Mesodermal cell (in vitro differentiated cells): ENCODE results near the gene HSF4.

Source experiments
- H3K27ac ChIP-seq: 2 replicates; pipeline ENCODE4 v1.7.0; 2013; ENCODE audit warnings: mild to moderate bottlenecking, low read depth, low read length, moderate library complexity; ENCODE audit not compliant: severe bottlenecking
- H3K36me3 ChIP-seq: 2 replicates; pipeline ENCODE4 v1.7.1; 2013; ENCODE audit warnings: mild to moderate bottlenecking, low read length, moderate library complexity; ENCODE audit not compliant: control insufficient read depth, insufficient read depth
- H3K4me1 ChIP-seq: one replicate; pipeline ENCODE4 v1.7.1; 2013; ENCODE audit warnings: mild to moderate bottlenecking, low read length; ENCODE audit not compliant: insufficient read depth, control insufficient read depth, poor library complexity, severe bottlenecking
- H3K4me3 ChIP-seq: 2 replicates; pipeline ENCODE4 v1.7.0; 2013; ENCODE audit warnings: low read length, control low read depth, mild to moderate bottlenecking; ENCODE audit not compliant: insufficient read depth, poor library complexity, severe bottlenecking; ENCODE audit errors: extremely low read depth
- H3K9me3 ChIP-seq: 2 replicates; pipeline ENCODE4 v1.7.1; 2013; ENCODE audit warnings: mild to moderate bottlenecking, low read length, moderate library complexity; ENCODE audit not compliant: control insufficient read depth
- WGBS, 2 experiments: methylation state at CpG; one replicate each; pipeline ENCODE4 v1.1.5; 2013; ENCODE audit warnings: missing lambda C conversion rate in 2 of 2; ENCODE audit not compliant: insufficient coverage in 2 of 2; 5-methylcytosine and 5-hydroxymethylcytosine counted together

Gene HSF4

DNA sequence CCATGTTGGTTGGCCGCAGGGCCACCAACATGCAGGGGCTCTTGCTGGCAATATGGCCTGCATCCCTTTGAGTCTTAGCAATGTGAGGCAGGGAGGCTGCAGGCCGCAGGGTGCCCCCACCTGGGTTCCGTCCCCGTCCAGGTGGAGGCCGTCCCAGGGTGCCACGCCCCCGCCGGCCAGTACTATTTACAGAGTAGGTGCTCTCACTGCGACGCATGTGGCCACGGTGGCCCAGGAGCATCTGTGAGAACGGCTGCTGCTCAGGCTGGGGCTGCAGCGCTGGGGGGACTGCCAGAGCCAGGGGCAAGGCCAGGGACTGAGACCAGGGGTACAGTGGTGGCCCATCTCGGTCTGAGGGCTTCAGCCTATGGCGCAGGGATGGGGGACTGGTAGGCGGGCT lies 15.6 kb downstream of the HSF4 start:
- no peaks in the 10 kb centered on the region for H3K9me3 ChIP-seq
- peaks cover 3% of the 10 kb centered on the region for H3K4me1 ChIP-seq
- H3K27ac ChIP-seq: no peak overlapping the region
- WGBS, 2 experiments: 93 to 97% methylated on average over 15 of the region's 16 CpGs
- no peak overlapping the region for H3K4me3 ChIP-seq
- H3K36me3 ChIP-seq: peaks cover 28% of the 10 kb centered on the region

DNA sequence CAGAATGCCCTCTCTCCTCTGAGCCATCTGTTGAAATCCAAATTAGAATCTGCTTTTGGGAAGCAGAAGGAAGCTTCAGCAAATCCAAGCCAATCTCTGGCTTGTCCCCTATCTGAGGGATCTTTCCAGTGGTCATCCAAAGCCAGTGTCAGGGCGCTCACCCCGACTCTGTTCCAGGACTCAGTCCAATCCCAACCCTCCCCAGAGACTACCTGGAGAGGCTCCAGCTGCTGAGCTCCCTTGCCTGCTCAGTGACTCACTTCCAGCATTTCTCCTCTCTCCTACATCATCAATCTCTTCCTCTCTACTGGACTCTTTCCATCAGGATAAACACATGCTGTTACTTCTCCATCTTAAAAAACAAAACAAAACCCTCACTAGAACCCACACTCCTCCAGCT lies 16.8 kb downstream of the HSF4 start:
- H3K4me3 ChIP-seq: no peak overlapping the region
- 89 to 94% methylated on average over 2 of the region's 2 CpGs for WGBS, 2 experiments
- peaks cover 20% of the 10 kb centered on the region for H3K36me3 ChIP-seq

GRCh38 chr16:67182288-67182687 lies 17.7 kb downstream of the HSF4 start:
- H3K36me3 ChIP-seq: peaks cover 19% of the 10 kb centered on the region
- peaks cover 21% of the 10 kb centered on the region for H3K4me1 ChIP-seq
- no peaks in the 10 kb centered on the region for H3K9me3 ChIP-seq
- H3K4me3 ChIP-seq: peak overlapping the region; percentile 61
- no peak overlapping the region for H3K27ac ChIP-seq
- WGBS, 2 experiments: 86 to 93% methylated on average over 2 of the region's 2 CpGs

More for the DNA sequence above, 16.8 kb downstream of the HSF4 start:
- Histone ChIP-seq H3K27ac (no peak overlapping the region), H3K9me3 (no peaks in the 10 kb centered on the region), H3K4me1 (peaks cover 12% of the 10 kb centered on the region)

GRCh38 chr16:67183284-67183626 lies 18.7 kb downstream of the HSF4 start:
- Histone ChIP-seq H3K9me3 (no peaks in the 10 kb centered on the region), H3K4me3 (peak overlapping the region; percentile 61), H3K4me1 (peaks cover 25% of the 10 kb centered on the region), H3K27ac (peak overlapping the region; percentile 98), H3K36me3 (peaks cover 19% of the 10 kb centered on the region)
- 11 to 18% methylated on average over 8 to 9 of the region's 11 CpGs for WGBS, 2 experiments

GRCh38 chr16:67183627-67184452 lies 19.3 kb downstream of the HSF4 start, which contains the start of gene MATCAP1:
Gene MATCAP1 (minus strand): TSS chr16:67183963. CDS start chr16:67180610, 3,353 bp downstream.
- Histone ChIP-seq H3K36me3 (peaks cover 19% of the 10 kb centered on the region), H3K4me1 (peaks cover 25% of the 10 kb centered on the region), H3K9me3 (no peaks in the 10 kb centered on the region), H3K4me3 (peak within 1 kb of the TSS; percentile 61), H3K27ac (peak within 1 kb of the TSS; percentile 98)
- WGBS, 2 experiments: 0 to 1% methylated on average over 52 to 71 of the region's 77 CpGs

- Histone ChIP-seq H3K27ac (no peak overlapping the region), H3K4me3 (peak overlapping the region; percentile 61), H3K4me1 (peaks cover 25% of the 10 kb centered on the region), H3K36me3 (peaks cover 16% of the 10 kb centered on the region), H3K9me3 (no peaks in the 10 kb centered on the region)
- 14 to 15% methylated on average over 51 to 59 of the region's 59 CpGs for WGBS, 2 experiments
Observed at GRCh38 chr16:67184453-67184994, 20.0 kb downstream of the HSF4 start.

- 22 to 24% methylated on average over 43 of the region's 43 CpGs for WGBS, 2 experiments
- peak overlapping the region; percentile 61 for H3K4me3 ChIP-seq
- peaks cover 25% of the 10 kb centered on the region for H3K4me1 ChIP-seq
- no peak overlapping the region for H3K27ac ChIP-seq
- H3K9me3 ChIP-seq: no peaks in the 10 kb centered on the region
- H3K36me3 ChIP-seq: peaks cover 10% of the 10 kb centered on the region
Observed at GRCh38 chr16:67184995-67185650, 20.6 kb downstream of the HSF4 start.

DNA sequence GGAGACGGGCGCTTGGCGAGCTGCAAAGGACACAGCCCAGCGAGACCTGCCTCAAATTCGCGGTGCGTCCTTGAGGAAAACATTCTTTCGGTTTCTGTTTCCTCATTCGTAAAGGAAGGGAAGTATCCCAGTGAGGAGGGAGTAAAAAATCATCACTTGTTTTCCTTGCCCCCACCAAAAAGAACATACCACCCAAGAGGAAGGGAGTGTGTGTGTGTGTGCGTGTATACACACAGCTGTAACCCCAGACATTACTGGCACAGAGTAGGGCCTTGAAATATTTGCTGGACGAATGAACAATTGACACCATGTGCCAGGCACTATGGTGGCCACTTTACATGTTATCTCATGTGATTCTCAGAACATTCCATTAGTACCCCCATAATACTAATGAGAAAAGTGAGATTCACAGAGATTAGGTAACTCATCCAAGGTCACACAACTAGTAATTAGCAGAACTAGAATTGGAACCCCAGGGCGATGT lies 21.1 kb downstream of the HSF4 start:
- H3K4me1 ChIP-seq: peaks cover 30% of the 10 kb centered on the region
- peaks cover 4% of the 10 kb centered on the region for H3K36me3 ChIP-seq
- H3K9me3 ChIP-seq: no peaks in the 10 kb centered on the region
- no peak overlapping the region for H3K4me3 ChIP-seq
- 19 to 20% methylated on average over 9 to 10 of the region's 12 CpGs for WGBS, 2 experiments
- H3K27ac ChIP-seq: no peak overlapping the region

DNA sequence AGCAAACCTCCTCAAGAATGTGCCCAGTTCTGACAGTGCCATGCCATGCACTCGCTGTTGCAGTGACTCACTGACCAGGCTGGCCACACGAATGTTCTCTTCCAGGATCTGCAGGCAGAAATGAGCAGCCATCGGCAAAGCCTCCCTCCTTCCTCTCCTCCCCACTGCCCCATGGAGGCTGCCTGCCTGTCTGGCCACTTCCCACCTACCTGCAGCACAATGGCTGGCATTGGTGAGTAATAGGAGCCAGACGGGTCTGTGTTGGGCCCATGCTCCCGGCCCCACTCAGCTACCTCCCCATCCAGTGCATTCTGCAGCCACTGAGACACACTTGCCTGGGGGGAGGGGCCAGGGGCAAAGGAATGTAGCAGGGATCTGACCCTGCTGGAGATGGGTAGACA lies 22.0 kb downstream of the HSF4 start:
- WGBS, 2 experiments: 32 to 57% methylated on average over 2 of the region's 5 CpGs
- no peaks in the 10 kb centered on the region for H3K36me3 ChIP-seq
- no peaks in the 10 kb centered on the region for H3K9me3 ChIP-seq
- peaks cover 36% of the 10 kb centered on the region for H3K4me1 ChIP-seq
- H3K4me3 ChIP-seq: no peak overlapping the region
- no peak overlapping the region for H3K27ac ChIP-seq

- no peaks in the 10 kb centered on the region for H3K36me3 ChIP-seq
- H3K4me3 ChIP-seq: no peak overlapping the region
- whole genome bisulfite sequencing, 2 experiments: 92 to 94% methylated on average over 23 to 26 of the region's 26 CpGs
- peaks cover 37% of the 10 kb centered on the region for H3K4me1 ChIP-seq
- no peak overlapping the region for H3K27ac ChIP-seq
- no peaks in the 10 kb centered on the region for H3K9me3 ChIP-seq
Observed at GRCh38 chr16:67187175-67187890, 22.8 kb downstream of the HSF4 start.
